Mammary epithelial cell (primary cell): ENCODE results near the gene AGPS.

ENCODE experiments used
- CTCF ChIP-seq, 2 donors: IDR thresholded peaks in 1 of 2; conservative IDR thresholded peaks in 1 of 2; 2 replicates each; pipeline ENCODE4 v1.5.1; 2011 to 2012; ENCODE audit warnings: inconsistent platforms in 2 of 2, low read length in 2 of 2, mild to moderate bottlenecking in 2 of 2, control low read depth in 1 of 2, low read depth in 1 of 2; ENCODE audit not compliant: insufficient read depth in 1 of 2; ENCODE audit errors: extremely low read depth in 1 of 2
- EZH2 ChIP-seq: IDR thresholded peaks from 2 replicates; pipeline ENCODE4 v1.6.1; 2012; ENCODE audit warnings: low read length, inconsistent platforms, borderline replicate concordance

GRCh38 chr2:177496921-177497320 is 104.3 kb downstream of the AGPS start:
- no peak for TF ChIP-seq CTCF (conservative IDR thresholded peaks at IDR 0.05 in 1 of 2, IDR thresholded peaks at IDR 0.05 in 1 of 2; ENCODE audit: extremely low read depth in 1 of 2, insufficient read depth in 1 of 2, low read depth in 1 of 2, low read length in 2 of 2)
- no peak for TF ChIP-seq EZH2
